WTC11 (cell line): ENCODE results near the gene MYCBP2. TPM values are rescaled to one million over a fixed set of nuclear protein-coding genes. Genes with fewer than 3 reads are reported as not detected.

ENCODE experiments used
- ATAC-seq: fragments of 200-7000 bp; cut with Tn5 transposase; 2 replicates; pipeline ENCODE4 v1.10.0; 2021; ENCODE audit warnings: mild to moderate bottlenecking, moderate library complexity
- CTCF ChIA-PET: fragments of 300-600 bp; sonication (Branson Sonifier 250); formaldehyde crosslinking; loops from one replicate; lab custom pipeline; 2021; ENCODE audit warnings: antibody characterized with exemption; lab: Charles Lee
- POLR2A ChIA-PET: fragments of 350-600 bp; sonication (Branson Sonifier 250); formaldehyde crosslinking; loops from one replicate; lab custom pipeline; 2021; ENCODE audit warnings: antibody characterized with exemption; lab: Charles Lee
- DNase-seq: peaks from one replicate; pipeline ENCODE4 v3.0.0; 2021; ENCODE audit warnings: low spot score
- H3K27ac Mint-ChIP-seq: 2 replicates; pipeline ENCODE4 v1.8.0; 2021; ENCODE audit warnings: mixed read lengths
- H3K27me3 Mint-ChIP-seq: 2 replicates; pipeline ENCODE4 v1.8.0; 2021; ENCODE audit warnings: low read depth, mild to moderate bottlenecking, moderate library complexity, mixed read lengths
- H3K36me3 Mint-ChIP-seq: 2 replicates; pipeline ENCODE4 v1.8.0; 2021; ENCODE audit warnings: mixed read lengths
- H3K4me1 Mint-ChIP-seq: 2 replicates; pipeline ENCODE4 v1.8.0; 2022; ENCODE audit warnings: mixed read lengths
- H3K4me3 Mint-ChIP-seq: 2 replicates; pipeline ENCODE4 v1.8.0; 2021; ENCODE audit warnings: mild to moderate bottlenecking, moderate library complexity, mixed read lengths
- H3K9me3 Mint-ChIP-seq: 2 replicates; pipeline ENCODE4 v1.8.0; 2021; ENCODE audit warnings: mixed read lengths
- CREB1 ChIP-seq: sonication (generic); formaldehyde crosslinking; IDR thresholded peaks from 2 replicates; pipeline ENCODE4 v1.8.0; 2023; ENCODE audit warnings: mild to moderate bottlenecking, missing genetic modification reagents
- CREM ChIP-seq: sonication (generic); formaldehyde crosslinking; IDR thresholded peaks from 2 replicates; pipeline ENCODE4 v1.8.1; 2022; ENCODE audit warnings: mild to moderate bottlenecking, missing genetic modification reagents, moderate library complexity
- ESRRA ChIP-seq: sonication (generic); formaldehyde crosslinking; IDR thresholded peaks from 2 replicates; pipeline ENCODE4 v1.8.1; 2022; ENCODE audit warnings: mild to moderate bottlenecking, missing genetic modification reagents, borderline replicate concordance
- FOXK1 ChIP-seq: sonication (generic); formaldehyde crosslinking; IDR thresholded peaks from 2 replicates; pipeline ENCODE4 v1.8.0; 2022; ENCODE audit warnings: mild to moderate bottlenecking, moderate library complexity, missing genetic modification reagents
- FOXP1 ChIP-seq: sonication (generic); formaldehyde crosslinking; IDR thresholded peaks from 2 replicates; pipeline ENCODE4 v1.8.0; 2022; ENCODE audit warnings: missing genetic modification reagents, mild to moderate bottlenecking, moderate library complexity, borderline replicate concordance
- JAZF1 ChIP-seq: fragments of 250-450 bp; sonication (Bioruptor Pico); IDR thresholded peaks from 2 replicates; pipeline ENCODE4 v1.9.0; 2021; ENCODE audit warnings: moderate library complexity, mild to moderate bottlenecking, inconsistent platforms
- MYBL2 ChIP-seq: sonication (generic); formaldehyde crosslinking; IDR thresholded peaks from 2 replicates; pipeline ENCODE4 v1.8.1; 2023; ENCODE audit warnings: mild to moderate bottlenecking, moderate library complexity, missing genetic modification reagents
- NFATC4 ChIP-seq: fragments of 250-450 bp; sonication (Bioruptor Pico); IDR thresholded peaks from 2 replicates; pipeline ENCODE4 v1.9.0; 2021; ENCODE audit warnings: mild to moderate bottlenecking
- NFE2L1 ChIP-seq: sonication (generic); formaldehyde crosslinking; IDR thresholded peaks from 2 replicates; pipeline ENCODE4 v1.8.1; 2023; ENCODE audit warnings: missing genetic modification reagents
- NFYB ChIP-seq: sonication (generic); formaldehyde crosslinking; conservative IDR thresholded peaks from 2 replicates; pipeline ENCODE4 v1.8.0; 2022; ENCODE audit warnings: low read depth, missing genetic modification reagents
- NR3C1 ChIP-seq: sonication (generic); formaldehyde crosslinking; conservative IDR thresholded peaks from 2 replicates; pipeline ENCODE4 v1.8.1; 2023; ENCODE audit warnings: low read depth, mild to moderate bottlenecking, missing genetic modification reagents
- RORB ChIP-seq: fragments of 250-450 bp; sonication (Bioruptor Pico); IDR thresholded peaks from 2 replicates; pipeline ENCODE4 v1.9.0; 2021; ENCODE audit warnings: mild to moderate bottlenecking
- SOX15 ChIP-seq: fragments of 250-450 bp; sonication (Bioruptor Pico); IDR thresholded peaks from 2 replicates; pipeline ENCODE4 v1.9.0; 2021; ENCODE audit warnings: mild to moderate bottlenecking
- ZNF121 ChIP-seq: sonication (generic); formaldehyde crosslinking; IDR thresholded peaks from 2 replicates; pipeline ENCODE4 v1.8.0; 2023; ENCODE audit warnings: missing genetic modification reagents
- ZNF219 ChIP-seq: sonication (generic); formaldehyde crosslinking; IDR thresholded peaks from 2 replicates; pipeline ENCODE4 v1.8.0; 2023; ENCODE audit warnings: missing genetic modification reagents, mild to moderate bottlenecking, borderline replicate concordance
- ZNF232 ChIP-seq: sonication (generic); formaldehyde crosslinking; IDR thresholded peaks from 2 replicates; pipeline ENCODE4 v1.8.0; 2022; ENCODE audit warnings: mild to moderate bottlenecking, missing genetic modification reagents
- ZNF263 ChIP-seq: sonication (generic); formaldehyde crosslinking; IDR thresholded peaks from 2 replicates; pipeline ENCODE4 v1.8.1; 2022; ENCODE audit warnings: low read depth, mild to moderate bottlenecking, moderate library complexity, missing genetic modification reagents
- ZNF423 ChIP-seq: fragments of 250-450 bp; sonication (Bioruptor Pico); IDR thresholded peaks from 2 replicates; pipeline ENCODE4 v2.1.2; 2022; ENCODE audit warnings: mild to moderate bottlenecking, moderate library complexity
- total RNA-seq: library from RNA; stranded (reverse); gene quantifications from 3 replicates; pipeline ENCODE4 v1.2.3, GENCODE V29; 2021
- TF ChIP-seq, protein P1 (sequence below): sonication (generic); formaldehyde crosslinking; IDR thresholded peaks from 2 replicates; pipeline ENCODE4 v1.8.1; 2022; ENCODE audit warnings: mild to moderate bottlenecking, missing genetic modification reagents, moderate library complexity, borderline replicate concordance
- TF ChIP-seq, protein P2 (sequence below): sonication (generic); formaldehyde crosslinking; IDR thresholded peaks from 2 replicates; pipeline ENCODE4 v1.8.1; 2023; ENCODE audit warnings: mild to moderate bottlenecking, missing genetic modification reagents
- TF ChIP-seq, protein P3 (sequence below): sonication (generic); formaldehyde crosslinking; IDR thresholded peaks from 2 replicates; pipeline ENCODE4 v1.8.1; 2022; ENCODE audit warnings: missing genetic modification reagents, borderline replicate concordance
- TF ChIP-seq, protein P4 (sequence below): sonication (generic); formaldehyde crosslinking; IDR thresholded peaks from 2 replicates; pipeline ENCODE4 v1.8.0; 2022; ENCODE audit warnings: mild to moderate bottlenecking, missing genetic modification reagents
- TF ChIP-seq, protein P5 (sequence below): fragments of 250-450 bp; sonication (Bioruptor Pico); conservative IDR thresholded peaks from 2 replicates; pipeline ENCODE4 v1.9.0; 2021; ENCODE audit warnings: mild to moderate bottlenecking
- TF ChIP-seq, protein P6 (sequence below): sonication (generic); formaldehyde crosslinking; IDR thresholded peaks from 2 replicates; pipeline ENCODE4 v1.8.0; 2022; ENCODE audit warnings: mild to moderate bottlenecking, missing genetic modification reagents

Gene MYCBP2
- total RNA-seq, 1 experiment from 2014 or later: 54.3 TPM

DNA sequence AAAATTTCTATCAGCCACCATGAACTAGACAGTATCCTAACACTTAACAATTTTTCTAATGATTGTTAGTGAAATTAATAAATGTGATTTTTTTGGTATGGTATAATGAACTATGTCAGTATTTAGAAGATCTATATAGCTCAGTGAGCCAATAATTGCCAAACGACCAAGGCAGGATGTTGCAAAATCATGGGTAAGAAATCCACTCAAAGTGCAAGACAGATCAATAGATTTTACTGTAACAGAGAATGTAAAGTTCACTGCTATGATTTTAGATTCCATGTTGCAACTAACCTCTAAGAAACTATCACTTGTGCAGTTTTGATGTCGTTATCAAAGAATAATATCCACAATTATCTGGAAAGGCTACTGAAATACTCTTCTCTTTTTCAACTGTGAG, 44.0 kb upstream of the MYCBP2 start:
- peaks cover 37% of the 10 kb centered on the region for H3K4me1 Mint-ChIP-seq
- CTCF ChIA-PET: no interaction called here

DNA sequence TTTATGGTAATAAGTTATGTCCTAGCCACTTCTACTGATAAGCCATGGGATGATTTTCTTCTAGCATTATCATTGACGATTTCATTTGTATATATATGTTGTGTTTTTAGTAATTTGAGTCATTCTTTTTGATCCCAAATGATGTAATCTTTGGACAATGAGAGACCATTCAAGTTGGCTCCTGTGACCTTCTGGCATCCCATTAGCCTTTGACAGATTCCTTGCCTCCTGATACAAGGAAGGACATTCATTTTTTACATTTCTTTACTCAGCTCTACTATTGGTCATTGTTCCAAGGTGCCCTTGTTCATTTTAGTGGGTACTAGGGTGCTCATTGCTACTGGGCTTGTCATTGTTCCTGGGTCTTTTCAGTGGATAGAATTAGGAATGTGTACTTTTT, 35.3 kb upstream of the MYCBP2 start:
- Mint-ChIP-seq H3K27me3 (no peaks in the 10 kb centered on the region), H3K4me3 (no peak overlapping the region), H3K27ac (no peak overlapping the region), H3K4me1 (no peaks in the 10 kb centered on the region), H3K9me3 (no peaks in the 10 kb centered on the region), H3K36me3 (no peaks in the 10 kb centered on the region)
- ATAC-seq: no peak
- POLR2A ChIA-PET: no interaction called here
- no peak for DNase-seq
- CTCF ChIA-PET: no interaction called here
- TF ChIP-seq ZNF423 (no peak), JAZF1 (CRISPR knock-in tag) (no peak), ZNF263 (CRISPR knock-in tag) (no peak), ZNF219 (CRISPR knock-in tag) (no peak), ZNF232 (CRISPR knock-in tag) (no peak), CREM (CRISPR knock-in tag) (no peak)
- TF ChIP-seq, protein P1, sequence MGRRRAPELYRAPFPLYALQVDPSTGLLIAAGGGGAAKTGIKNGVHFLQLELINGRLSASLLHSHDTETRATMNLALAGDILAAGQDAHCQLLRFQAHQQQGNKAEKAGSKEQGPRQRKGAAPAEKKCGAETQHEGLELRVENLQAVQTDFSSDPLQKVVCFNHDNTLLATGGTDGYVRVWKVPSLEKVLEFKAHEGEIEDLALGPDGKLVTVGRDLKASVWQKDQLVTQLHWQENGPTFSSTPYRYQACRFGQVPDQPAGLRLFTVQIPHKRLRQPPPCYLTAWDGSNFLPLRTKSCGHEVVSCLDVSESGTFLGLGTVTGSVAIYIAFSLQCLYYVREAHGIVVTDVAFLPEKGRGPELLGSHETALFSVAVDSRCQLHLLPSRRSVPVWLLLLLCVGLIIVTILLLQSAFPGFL: no peak
- TF ChIP-seq, protein P2, sequence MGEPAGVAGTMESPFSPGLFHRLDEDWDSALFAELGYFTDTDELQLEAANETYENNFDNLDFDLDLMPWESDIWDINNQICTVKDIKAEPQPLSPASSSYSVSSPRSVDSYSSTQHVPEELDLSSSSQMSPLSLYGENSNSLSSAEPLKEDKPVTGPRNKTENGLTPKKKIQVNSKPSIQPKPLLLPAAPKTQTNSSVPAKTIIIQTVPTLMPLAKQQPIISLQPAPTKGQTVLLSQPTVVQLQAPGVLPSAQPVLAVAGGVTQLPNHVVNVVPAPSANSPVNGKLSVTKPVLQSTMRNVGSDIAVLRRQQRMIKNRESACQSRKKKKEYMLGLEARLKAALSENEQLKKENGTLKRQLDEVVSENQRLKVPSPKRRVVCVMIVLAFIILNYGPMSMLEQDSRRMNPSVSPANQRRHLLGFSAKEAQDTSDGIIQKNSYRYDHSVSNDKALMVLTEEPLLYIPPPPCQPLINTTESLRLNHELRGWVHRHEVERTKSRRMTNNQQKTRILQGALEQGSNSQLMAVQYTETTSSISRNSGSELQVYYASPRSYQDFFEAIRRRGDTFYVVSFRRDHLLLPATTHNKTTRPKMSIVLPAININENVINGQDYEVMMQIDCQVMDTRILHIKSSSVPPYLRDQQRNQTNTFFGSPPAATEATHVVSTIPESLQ (CRISPR knock-in tag): no peak
- TF ChIP-seq, protein P3, sequence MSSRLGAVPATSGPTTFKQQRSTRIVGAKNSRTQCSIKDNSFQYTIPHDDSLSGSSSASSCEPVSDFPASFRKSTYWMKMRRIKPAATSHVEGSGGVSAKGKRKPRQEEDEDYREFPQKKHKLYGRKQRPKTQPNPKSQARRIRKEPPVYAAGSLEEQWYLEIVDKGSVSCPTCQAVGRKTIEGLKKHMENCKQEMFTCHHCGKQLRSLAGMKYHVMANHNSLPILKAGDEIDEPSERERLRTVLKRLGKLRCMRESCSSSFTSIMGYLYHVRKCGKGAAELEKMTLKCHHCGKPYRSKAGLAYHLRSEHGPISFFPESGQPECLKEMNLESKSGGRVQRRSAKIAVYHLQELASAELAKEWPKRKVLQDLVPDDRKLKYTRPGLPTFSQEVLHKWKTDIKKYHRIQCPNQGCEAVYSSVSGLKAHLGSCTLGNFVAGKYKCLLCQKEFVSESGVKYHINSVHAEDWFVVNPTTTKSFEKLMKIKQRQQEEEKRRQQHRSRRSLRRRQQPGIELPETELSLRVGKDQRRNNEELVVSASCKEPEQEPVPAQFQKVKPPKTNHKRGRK: no peak

More for the DNA sequence above, 44.0 kb upstream of the MYCBP2 start:
- Mint-ChIP-seq H3K36me3 (no peaks in the 10 kb centered on the region), H3K4me3 (no peak overlapping the region), H3K27ac (no peak overlapping the region), H3K27me3 (peaks cover 4% of the 10 kb centered on the region; the same call in 1 of the 2 replicates), H3K9me3 (peaks cover 10% of the 10 kb centered on the region)
- DNase-seq: no peak
- TF ChIP-seq CREB1 (no peak), FOXP1 (CRISPR knock-in tag) (no peak), NFYB (CRISPR knock-in tag) (no peak), NR3C1 (CRISPR knock-in tag) (no peak), MYBL2 (CRISPR knock-in tag) (no peak), ZNF121 (CRISPR knock-in tag) (no peak), SOX15 (CRISPR knock-in tag) (no peak), ESRRA (CRISPR knock-in tag) (no peak), FOXK1 (CRISPR knock-in tag) (no peak), NFE2L1 (CRISPR knock-in tag) (no peak), NFATC4 (CRISPR knock-in tag) (no peak), ZNF232 (CRISPR knock-in tag) (no peak), RORB (no peak)
- TF ChIP-seq, protein P3: no peak
- TF ChIP-seq, protein P4, sequence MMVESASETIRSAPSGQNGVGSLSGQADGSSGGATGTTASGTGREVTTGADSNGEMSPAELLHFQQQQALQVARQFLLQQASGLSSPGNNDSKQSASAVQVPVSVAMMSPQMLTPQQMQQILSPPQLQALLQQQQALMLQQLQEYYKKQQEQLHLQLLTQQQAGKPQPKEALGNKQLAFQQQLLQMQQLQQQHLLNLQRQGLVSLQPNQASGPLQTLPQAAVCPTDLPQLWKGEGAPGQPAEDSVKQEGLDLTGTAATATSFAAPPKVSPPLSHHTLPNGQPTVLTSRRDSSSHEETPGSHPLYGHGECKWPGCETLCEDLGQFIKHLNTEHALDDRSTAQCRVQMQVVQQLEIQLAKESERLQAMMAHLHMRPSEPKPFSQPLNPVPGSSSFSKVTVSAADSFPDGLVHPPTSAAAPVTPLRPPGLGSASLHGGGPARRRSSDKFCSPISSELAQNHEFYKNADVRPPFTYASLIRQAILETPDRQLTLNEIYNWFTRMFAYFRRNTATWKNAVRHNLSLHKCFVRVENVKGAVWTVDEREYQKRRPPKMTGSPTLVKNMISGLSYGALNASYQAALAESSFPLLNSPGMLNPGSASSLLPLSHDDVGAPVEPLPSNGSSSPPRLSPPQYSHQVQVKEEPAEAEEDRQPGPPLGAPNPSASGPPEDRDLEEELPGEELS (CRISPR knock-in tag): no peak
- TF ChIP-seq, protein P5, sequence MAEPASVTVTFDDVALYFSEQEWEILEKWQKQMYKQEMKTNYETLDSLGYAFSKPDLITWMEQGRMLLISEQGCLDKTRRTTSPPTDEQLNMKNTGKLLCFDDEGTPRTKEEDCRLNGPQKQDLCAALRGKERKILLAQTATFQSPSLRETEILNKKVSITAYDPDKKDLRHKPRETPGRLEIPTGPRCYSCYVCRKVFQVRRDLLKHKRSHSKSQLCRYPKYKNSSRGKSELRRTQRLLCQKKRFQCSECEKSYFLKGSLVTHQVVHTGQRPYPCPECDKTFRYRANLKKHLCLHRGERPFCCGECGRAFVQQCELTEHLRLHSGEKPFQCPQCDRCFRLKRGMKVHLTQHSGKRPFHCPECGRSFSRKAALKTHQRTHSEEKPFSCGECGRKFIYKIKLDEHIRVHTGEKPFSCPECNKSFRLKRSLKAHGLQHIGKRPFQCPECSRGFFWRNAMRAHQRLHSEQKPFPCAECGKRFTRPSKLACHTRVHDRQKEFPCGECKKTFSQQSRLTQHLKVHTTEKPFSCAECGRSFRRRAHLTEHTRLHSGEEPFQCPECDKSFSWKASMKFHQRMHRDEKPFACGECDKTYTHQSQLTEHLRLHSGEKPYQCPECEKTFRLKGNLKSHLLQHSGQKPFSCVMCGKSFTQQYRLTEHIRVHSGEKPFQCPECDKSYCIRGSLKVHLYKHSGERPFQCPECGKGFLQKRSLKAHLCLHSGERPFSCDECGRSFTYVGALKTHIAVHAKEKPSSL (CRISPR knock-in tag): no peak
- TF ChIP-seq, protein P6, sequence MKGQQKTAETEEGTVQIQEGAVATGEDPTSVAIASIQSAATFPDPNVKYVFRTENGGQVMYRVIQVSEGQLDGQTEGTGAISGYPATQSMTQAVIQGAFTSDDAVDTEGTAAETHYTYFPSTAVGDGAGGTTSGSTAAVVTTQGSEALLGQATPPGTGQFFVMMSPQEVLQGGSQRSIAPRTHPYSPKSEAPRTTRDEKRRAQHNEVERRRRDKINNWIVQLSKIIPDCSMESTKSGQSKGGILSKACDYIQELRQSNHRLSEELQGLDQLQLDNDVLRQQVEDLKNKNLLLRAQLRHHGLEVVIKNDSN: no peak
- TF ChIP-seq, protein P1: no peak
- POLR2A ChIA-PET: no interaction called here
- no peak for ATAC-seq
